GM23338 (cell line): Measurements from ENCODE around the gene UFSP1. TPM values are rescaled to one million over a fixed set of nuclear protein-coding genes. Genes with fewer than 3 reads are reported as not detected.

Experiments used
- ATAC-seq: fragments of 200-7000 bp; cut with Tn5 transposase; 3 replicates; pipeline ENCODE4 v1.9.1; 2020
- DNase-seq: peaks from one replicate; pipeline ENCODE4 v3.0.0-alpha.2; 2015; ENCODE audit warnings: low spot score
- H2AFZ ChIP-seq: fragments of 200-600 bp; sonication (generic); 2 replicates; pipeline ENCODE4 v1.8.0; 2016; ENCODE audit warnings: antibody characterized with exemption, mild to moderate bottlenecking, moderate library complexity
- H3F3A ChIP-seq: fragments of 200-600 bp; sonication (generic); replicated peaks from 2 replicates; pipeline ENCODE4 v1.8.0; 2017; ENCODE audit warnings: antibody characterized with exemption, mixed run types, low read depth
- H3K27ac ChIP-seq: fragments of 200-600 bp; sonication (generic); 2 replicates; pipeline ENCODE4 v1.6.1; 2016; ENCODE audit warnings: low read depth
- H3K27me3 ChIP-seq: fragments of 200-600 bp; sonication (generic); 2 replicates; pipeline ENCODE4 v1.8.0; 2016; ENCODE audit warnings: mild to moderate bottlenecking, mixed run types, moderate library complexity; ENCODE audit not compliant: insufficient read depth
- H3K36me3 ChIP-seq: fragments of 200-600 bp; sonication (generic); 2 replicates; pipeline ENCODE4 v1.8.0; 2016; ENCODE audit warnings: mild to moderate bottlenecking; ENCODE audit not compliant: insufficient read depth
- H3K4me1 ChIP-seq: fragments of 200-600 bp; sonication (generic); 2 replicates; pipeline ENCODE4 v1.8.0; 2016; ENCODE audit warnings: mild to moderate bottlenecking, moderate library complexity; ENCODE audit not compliant: insufficient read depth
- H3K4me2 ChIP-seq: fragments of 200-600 bp; sonication (generic); 2 replicates; pipeline ENCODE4 v1.7.1; 2017; ENCODE audit warnings: mixed run types
- H3K4me3 ChIP-seq: fragments of 200-600 bp; sonication (generic); 2 replicates; pipeline ENCODE4 v1.6.1; 2016; ENCODE audit warnings: mixed run types
- H3K79me2 ChIP-seq: fragments of 200-600 bp; sonication (generic); replicated peaks from 2 replicates; pipeline ENCODE4 v1.8.0; 2017; ENCODE audit warnings: mild to moderate bottlenecking; ENCODE audit not compliant: insufficient read depth
- H3K9me2 ChIP-seq: fragments of 200-600 bp; sonication (generic); 2 replicates; pipeline ENCODE4 v1.8.0; 2017; ENCODE audit not compliant: insufficient read depth
- H4K20me1 ChIP-seq: fragments of 200-600 bp; sonication (generic); replicated peaks from 2 replicates; pipeline ENCODE4 v1.8.0; 2017; ENCODE audit warnings: mild to moderate bottlenecking; ENCODE audit not compliant: insufficient read depth
- H3K27ac Mint-ChIP-seq: 2 replicates; pipeline ENCODE4 v1.8.0; 2020; ENCODE audit warnings: inconsistent platforms, mild to moderate bottlenecking, moderate library complexity, mixed read lengths
- H3K27me3 Mint-ChIP-seq: 3 replicates; pipeline ENCODE4 v1.8.0; 2022; ENCODE audit warnings: low read depth, mild to moderate bottlenecking, moderate library complexity, mixed read lengths, inconsistent platforms; ENCODE audit not compliant: insufficient read depth, poor library complexity
- H3K36me3 Mint-ChIP-seq: 3 replicates; pipeline ENCODE4 v1.8.0; 2021; ENCODE audit warnings: low read depth, mild to moderate bottlenecking, inconsistent platforms, moderate library complexity, mixed read lengths
- H3K4me1 Mint-ChIP-seq: 3 replicates; pipeline ENCODE4 v1.8.0; 2020; ENCODE audit warnings: mild to moderate bottlenecking, inconsistent platforms, mixed read lengths
- H3K4me3 Mint-ChIP-seq: 3 replicates; pipeline ENCODE4 v1.8.0; 2021; ENCODE audit warnings: moderate library complexity, mild to moderate bottlenecking, inconsistent platforms, mixed read lengths
- H3K9me3 Mint-ChIP-seq: 3 replicates; pipeline ENCODE4 v1.8.0; 2020; ENCODE audit warnings: moderate library complexity, mild to moderate bottlenecking, inconsistent platforms, mixed read lengths
- CREB1 ChIP-seq: fragments of 250-450 bp; sonication (Bioruptor Pico); IDR thresholded peaks from 2 replicates; pipeline ENCODE4 v1.5.0; 2020; ENCODE audit warnings: low read depth, mild to moderate bottlenecking, moderate library complexity
- EZH2phosphoT487 ChIP-seq: fragments of 200-600 bp; sonication (generic); IDR thresholded peaks from one replicate; pipeline ENCODE4 v1.8.1; 2018; ENCODE audit warnings: antibody characterized with exemption; ENCODE audit not compliant: unreplicated experiment
- JUNB ChIP-seq: IDR thresholded peaks from one replicate; pipeline ENCODE4 v1.6.1; 2016; ENCODE audit warnings: antibody characterized with exemption; ENCODE audit not compliant: unreplicated experiment
- ZNF114 ChIP-seq: fragments of 250-450 bp; sonication (Bioruptor Pico); IDR thresholded peaks from 2 replicates; pipeline ENCODE4 v1.5.0; 2020; ENCODE audit warnings: mild to moderate bottlenecking, moderate library complexity
- ZNF331 ChIP-seq: fragments of 250-450 bp; sonication (Bioruptor Pico); IDR thresholded peaks from 2 replicates; pipeline ENCODE4 v1.5.0; 2020; ENCODE audit warnings: low read depth, mild to moderate bottlenecking, moderate library complexity
- polyA plus RNA-seq: library from polyadenylated mRNA; unstranded; fragments of >200 nt; fragmentation: Nextera tagmentation; extraction: Ambion mirVana; gene quantifications from 2 replicates; pipeline ENCODE4 v1.2.1, GENCODE V29; 2016
- total RNA-seq: library from RNA; depleted of rRNA; stranded (reverse); fragments of >200 nt; shearing (Covaris generic); gene quantifications from 2 replicates; pipeline ENCODE4 v1.2.3, GENCODE V29; 2014
- TF ChIP-seq, protein P1 (sequence below): IDR thresholded peaks from 2 replicates; pipeline ENCODE4 v1.6.1; 2016; ENCODE audit warnings: antibody characterized with exemption

UFSP1 gene
- total and polyA plus RNA-seq, 2 experiments from 2014 or later = 2.0 to 11.8 TPM

GRCh38 chr7:100867040-100867775 lies 22.3 kb downstream of the UFSP1 start, which contains the start of gene TRIP6:
TRIP6 (plus strand) TSS chr7:100867387; CDS start chr7:100867498, 111 bp downstream.
- no peaks in the 10 kb centered on the region for H3K9me2 ChIP-seq
- H3K4me2 ChIP-seq = peak within 1 kb of the TSS; percentile 91
- peaks cover 8% of the 10 kb centered on the region for H3K36me3 ChIP-seq
- peaks cover 11% of the 10 kb centered on the region for H3K4me1 ChIP-seq
- peak within 1 kb of the TSS; percentile 99 for H3K27ac Mint-ChIP-seq
- peaks cover 57% of the 10 kb centered on the region for H3K36me3 Mint-ChIP-seq
- H3K79me2 ChIP-seq = peaks cover 18% of the 10 kb centered on the region
- H3K9me3 Mint-ChIP-seq = no peaks in the 10 kb centered on the region; the same call in 2 of the 3 replicates
- peak within 1 kb of the TSS; percentile 100 for H3K4me3 ChIP-seq
- TF ChIP-seq EZH2phosphoT487 (no peak), ZNF114 (peak; percentile 78; the same call in 1 of the 2 replicates), CREB1 (CRISPR knock-in tag) (peak; percentile 98), JUNB (no peak)
- TF ChIP-seq, protein P1, sequence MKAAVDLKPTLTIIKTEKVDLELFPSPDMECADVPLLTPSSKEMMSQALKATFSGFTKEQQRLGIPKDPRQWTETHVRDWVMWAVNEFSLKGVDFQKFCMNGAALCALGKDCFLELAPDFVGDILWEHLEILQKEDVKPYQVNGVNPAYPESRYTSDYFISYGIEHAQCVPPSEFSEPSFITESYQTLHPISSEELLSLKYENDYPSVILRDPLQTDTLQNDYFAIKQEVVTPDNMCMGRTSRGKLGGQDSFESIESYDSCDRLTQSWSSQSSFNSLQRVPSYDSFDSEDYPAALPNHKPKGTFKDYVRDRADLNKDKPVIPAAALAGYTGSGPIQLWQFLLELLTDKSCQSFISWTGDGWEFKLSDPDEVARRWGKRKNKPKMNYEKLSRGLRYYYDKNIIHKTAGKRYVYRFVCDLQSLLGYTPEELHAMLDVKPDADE = no peak
- H2AFZ ChIP-seq = peak within 1 kb of the TSS; percentile 49; the same call in 1 of the 2 replicates
- DNase-seq (peak; percentile 95), ATAC-seq (peak; percentile 64)
- H3K27me3 ChIP-seq = no peaks in the 10 kb centered on the region
- peaks cover 14% of the 10 kb centered on the region; the same call in 2 of the 3 replicates for H3K4me1 Mint-ChIP-seq
- peak within 1 kb of the TSS; percentile 97 for H3K27ac ChIP-seq
- 0 out of 2 replicates have a peak, but pooled peaks cover 3% of the 10 kb centered on the region for H4K20me1 ChIP-seq
- peaks cover 13% of the 10 kb centered on the region; the same call in 1 of the 2 replicates for H3F3A ChIP-seq
- H3K27me3 Mint-ChIP-seq = peaks cover 19% of the 10 kb centered on the region
- H3K4me3 Mint-ChIP-seq = peak within 1 kb of the TSS; percentile 94

GRCh38 chr7:100866729-100867039 lies 22.8 kb downstream of the UFSP1 start:
- H3K27ac Mint-ChIP-seq = peak overlapping the region; percentile 99
- H3K79me2 ChIP-seq = peaks cover 18% of the 10 kb centered on the region
- 0 out of 2 replicates have a peak, but pooled peaks cover 3% of the 10 kb centered on the region for H4K20me1 ChIP-seq
- ATAC-seq (no peak), DNase-seq (no peak)
- peaks cover 11% of the 10 kb centered on the region for H3K4me1 ChIP-seq
- H3K27ac ChIP-seq = peak overlapping the region; percentile 97
- H2AFZ ChIP-seq = peak overlapping the region; percentile 49; the same call in 1 of the 2 replicates
- H3K36me3 ChIP-seq = peaks cover 7% of the 10 kb centered on the region; the same call in 1 of the 2 replicates
- no peaks in the 10 kb centered on the region for H3K27me3 ChIP-seq
- TF ChIP-seq, protein P1 = no peak
- no peak for TF ChIP-seq ZNF331 (CRISPR knock-in tag)
- no peak for TF ChIP-seq JUNB
- peaks cover 13% of the 10 kb centered on the region; the same call in 1 of the 2 replicates for H3F3A ChIP-seq
- peak overlapping the region; percentile 91 for H3K4me2 ChIP-seq
- H3K27me3 Mint-ChIP-seq = peaks cover 19% of the 10 kb centered on the region
- H3K36me3 Mint-ChIP-seq = peaks cover 59% of the 10 kb centered on the region
- peak overlapping the region; percentile 94 for H3K4me3 Mint-ChIP-seq
- no peaks in the 10 kb centered on the region; the same call in 2 of the 3 replicates for H3K9me3 Mint-ChIP-seq
- H3K4me3 ChIP-seq = peak overlapping the region; percentile 100
- H3K9me2 ChIP-seq = no peaks in the 10 kb centered on the region
- peaks cover 14% of the 10 kb centered on the region; the same call in 2 of the 3 replicates for H3K4me1 Mint-ChIP-seq
